HG03097 (cell line): Measurements from ENCODE around the gene ZNF628.
"Not testable (repeated sequence)": the region's sequence is repeated elsewhere in the genome, so short reads cannot be mapped to it uniquely, and the experiment has no call there.

Experiments
- ATAC-seq: cut with Tn5 transposase; IDR thresholded peaks from one replicate; pipeline ENCODE4 v1.9.1; 2021; ENCODE audit not compliant: unreplicated experiment, low FRiP score

The ZNF628 gene

GRCh38 chr19:55493645-55494171, 17.3 kb downstream of the ZNF628 start:
- no peak for ATAC-seq

GRCh38 chr19:55494172-55494761, 17.9 kb downstream of the ZNF628 start:
- ATAC-seq = no peak

GRCh38 chr19:55495646-55496349, 19.4 kb downstream of the ZNF628 start:
- no peak for ATAC-seq

- not testable (repeated sequence) for ATAC-seq
Measured at GRCh38 chr19:55496820-55497219, 20.4 kb downstream of the ZNF628 start.

GRCh38 chr19:55497763-55498162, 21.3 kb downstream of the ZNF628 start:
- ATAC-seq = no peak

DNA sequence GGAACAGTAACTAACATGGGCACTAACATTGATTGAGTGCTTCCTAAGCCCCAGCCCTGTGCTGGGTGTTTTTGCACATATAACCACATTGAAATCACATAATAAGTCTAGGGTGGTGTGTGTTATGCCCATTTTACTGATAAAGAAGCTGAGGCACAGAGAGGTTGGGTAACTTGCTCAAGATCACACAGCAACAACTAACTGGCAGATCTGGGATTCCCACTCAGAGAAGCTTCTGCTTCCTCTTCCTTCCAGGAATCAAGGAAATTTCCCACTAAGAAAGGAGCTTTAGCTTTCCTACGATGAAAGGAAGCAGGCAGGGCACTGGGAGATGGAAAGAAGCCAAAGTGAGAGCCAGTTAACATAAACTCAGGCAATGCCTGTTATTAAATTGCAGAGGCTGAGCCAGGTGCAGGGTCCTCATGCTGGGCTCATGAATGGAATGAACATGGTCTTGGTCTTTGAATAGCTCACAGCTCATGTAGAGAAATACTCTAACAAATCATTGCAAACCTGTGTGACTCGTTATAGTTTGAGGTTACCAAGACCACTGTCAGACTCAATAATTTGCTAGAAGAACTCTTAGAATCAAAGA, 21.9 kb downstream of the ZNF628 start:
- ATAC-seq = no peak

DNA sequence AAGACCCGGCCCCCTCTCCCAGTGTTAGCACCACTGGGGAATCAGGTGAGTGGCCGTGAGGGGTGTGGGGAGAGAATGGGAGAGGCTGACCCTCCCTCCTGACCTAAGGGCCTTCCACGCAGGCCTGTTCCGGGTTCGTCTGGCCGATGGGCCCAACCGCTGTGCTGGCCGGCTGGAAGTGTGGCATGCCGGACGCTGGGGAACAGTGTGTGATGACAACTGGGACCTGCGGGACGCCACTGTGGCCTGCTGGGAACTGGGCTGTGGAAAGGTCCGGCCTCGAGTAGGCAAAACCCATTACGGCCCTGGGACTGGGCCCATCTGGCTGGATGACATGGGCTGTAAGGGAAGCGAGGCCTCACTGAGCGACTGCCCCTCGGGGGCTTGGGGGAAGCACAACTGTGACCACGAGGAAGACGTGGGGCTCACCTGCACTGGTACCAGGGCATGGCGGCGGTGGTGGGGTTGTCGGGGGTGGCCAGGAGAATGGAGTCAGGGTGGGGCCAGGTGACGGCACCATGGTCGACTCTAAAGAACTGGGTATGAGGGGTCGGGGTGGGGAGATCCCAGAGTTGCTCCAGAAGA, 24.0 kb downstream of the ZNF628 start:
- no peak for ATAC-seq

DNA sequence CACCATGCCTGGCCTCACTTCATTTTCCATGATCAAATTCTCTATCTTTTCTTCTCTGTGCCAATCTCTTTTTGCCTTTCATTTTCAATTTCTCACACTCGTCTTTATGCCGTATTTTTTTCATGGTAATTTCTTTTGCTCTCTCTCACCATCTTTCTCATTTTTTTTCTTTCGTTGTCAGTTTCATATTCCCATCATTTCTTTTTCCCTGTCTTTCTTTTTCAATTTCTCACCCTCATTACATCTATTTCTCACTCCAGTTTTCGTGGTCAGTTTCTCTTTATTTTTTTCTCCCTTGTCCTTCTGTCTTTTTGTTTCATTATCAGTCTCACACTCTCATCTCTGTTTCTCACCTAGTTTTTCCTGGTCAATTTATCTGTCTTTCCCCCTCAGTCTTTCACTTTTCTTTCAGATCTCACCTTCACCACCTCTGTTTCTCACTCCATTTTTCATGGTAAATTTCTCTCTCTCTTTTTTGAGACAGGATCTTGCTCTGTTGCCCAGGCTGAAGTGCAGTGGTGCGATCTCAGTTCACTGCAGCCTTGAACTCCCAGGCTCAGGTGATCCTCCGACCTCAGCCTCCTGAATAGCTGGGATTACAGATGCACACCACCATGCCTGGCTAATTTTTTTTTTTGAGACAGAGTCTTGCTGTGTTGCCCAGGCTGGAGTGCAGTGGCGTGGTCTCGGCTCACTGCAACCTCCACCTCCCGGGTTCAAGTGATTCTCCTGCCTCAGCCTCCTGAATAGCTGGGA, 26.0 kb downstream of the ZNF628 start:
- no peak for ATAC-seq

GRCh38 chr19:55503157-55503501, 26.7 kb downstream of the ZNF628 start:
- ATAC-seq = no peak

DNA sequence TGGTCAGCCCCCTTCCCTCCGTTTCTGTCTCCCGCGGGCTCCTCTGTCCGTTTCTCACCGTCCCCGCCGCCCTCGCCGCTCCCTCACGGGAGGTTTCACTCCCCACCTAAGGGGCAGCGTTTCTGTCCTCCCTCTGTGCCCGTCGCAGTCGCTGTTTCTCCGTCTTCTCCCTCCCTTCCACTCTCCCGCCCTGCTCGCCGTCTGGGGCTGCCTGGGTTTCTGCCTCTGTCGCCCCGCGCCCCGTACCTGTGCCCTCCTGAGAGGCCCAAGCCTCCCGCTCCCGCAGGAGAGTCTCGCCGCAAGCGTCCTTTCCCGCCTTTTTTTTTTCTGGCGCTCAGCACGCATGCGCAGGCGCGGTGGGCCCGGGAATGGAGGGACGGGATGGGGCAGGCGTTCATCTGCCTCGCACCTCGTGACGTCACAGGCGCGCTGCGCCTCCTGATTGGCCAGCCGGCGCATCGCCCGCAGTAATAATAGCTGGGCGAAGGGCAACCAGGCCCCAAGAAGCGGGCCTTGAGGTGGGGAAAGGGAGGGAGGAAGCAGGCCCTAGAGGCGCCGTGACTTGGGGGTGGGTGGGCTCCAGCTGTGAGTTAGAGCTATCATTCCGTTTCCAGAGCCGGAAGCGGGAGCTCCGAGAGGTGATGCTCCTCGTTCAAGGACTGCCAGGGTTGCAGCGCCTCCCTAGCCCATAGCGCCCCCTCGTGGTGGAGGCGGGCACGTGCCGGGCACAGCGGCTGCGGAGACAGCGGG, 27.3 kb downstream of the ZNF628 start:
- peak; percentile 85 for ATAC-seq

GRCh38 chr19:55504252-55504603, 27.8 kb downstream of the ZNF628 start:
- peak; percentile 13 for ATAC-seq

DNA sequence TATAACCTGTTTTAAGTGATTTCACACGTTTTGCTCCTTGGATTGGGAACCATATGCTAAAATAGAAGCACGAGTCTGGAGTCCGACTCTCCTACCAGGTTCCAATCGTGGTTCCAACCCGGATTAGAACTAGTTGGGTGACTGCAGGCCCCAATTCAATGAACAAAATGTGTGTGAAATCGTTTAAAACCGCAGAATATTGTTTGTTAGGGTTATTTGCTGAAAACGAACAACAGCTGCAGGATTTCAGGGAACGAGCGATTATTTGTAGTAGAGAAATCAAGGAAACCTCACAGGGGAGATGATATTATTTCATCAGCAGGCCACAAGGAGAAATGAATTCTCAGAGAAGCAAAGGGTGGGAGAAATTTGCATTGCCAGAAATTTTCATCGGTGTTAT, 28.6 kb downstream of the ZNF628 start:
- ATAC-seq = no peak

DNA sequence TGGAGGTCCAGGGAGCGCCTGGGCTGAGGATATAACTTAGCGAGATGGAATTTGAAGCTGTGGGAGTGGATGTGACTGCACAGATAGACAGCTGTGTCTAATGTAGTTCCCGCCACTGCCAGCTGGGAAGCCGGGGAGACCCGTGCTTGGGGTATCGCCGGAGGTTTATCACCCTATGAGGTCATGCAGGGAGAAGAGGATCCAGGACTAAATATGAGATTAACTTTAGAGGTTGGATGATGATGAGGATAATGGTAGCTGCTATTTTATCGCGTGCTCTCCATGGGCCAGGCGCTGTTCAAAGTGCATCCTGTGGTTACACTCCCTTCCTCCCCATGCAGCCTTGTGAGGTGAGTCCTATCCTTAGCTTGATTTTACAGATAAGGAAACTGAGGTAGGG, 31.7 kb downstream of the ZNF628 start:
- ATAC-seq = no peak

GRCh38 chr19:55516878-55517620, 40.6 kb downstream of the ZNF628 start:
- peak; percentile 98 for ATAC-seq

DNA sequence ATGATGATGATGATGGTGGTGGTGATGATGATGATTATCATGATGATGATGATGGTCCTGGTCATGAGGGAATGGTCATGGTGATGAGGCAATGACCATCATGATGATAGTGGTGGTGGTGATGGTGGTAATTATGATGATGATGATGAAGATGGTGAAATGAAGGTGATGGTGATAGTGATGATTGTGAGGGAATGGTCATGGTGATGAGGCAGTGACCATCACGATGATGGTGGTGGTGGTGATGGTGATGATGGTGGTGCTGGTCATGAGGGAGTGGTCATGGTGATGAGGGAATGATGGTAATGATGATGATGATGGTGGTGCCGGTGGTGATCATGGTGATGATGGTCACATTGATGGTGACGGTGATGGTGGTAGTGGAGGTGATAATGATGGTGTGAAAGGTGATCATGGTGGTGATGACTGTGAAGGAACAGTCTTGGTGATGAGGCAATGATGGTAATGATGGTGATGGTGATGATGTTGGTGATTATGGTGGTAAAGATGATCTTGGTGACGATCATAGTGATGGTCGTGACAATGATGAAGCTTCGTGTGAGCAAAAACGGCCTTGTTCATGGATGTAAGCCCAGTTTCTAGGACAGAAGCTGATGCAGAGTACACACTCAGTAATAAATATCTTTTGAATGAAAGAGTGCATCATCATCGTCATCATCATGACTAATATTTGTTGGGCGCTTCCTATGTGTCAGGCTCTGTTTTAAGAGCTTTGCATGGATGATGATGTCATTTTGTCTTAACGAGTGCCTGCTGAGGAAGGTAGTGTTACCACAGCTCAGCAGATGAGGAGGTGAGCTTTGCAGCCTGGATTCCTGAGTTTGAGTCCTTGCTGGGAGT, 43.3 kb downstream of the ZNF628 start:
- no peak for ATAC-seq

DNA sequence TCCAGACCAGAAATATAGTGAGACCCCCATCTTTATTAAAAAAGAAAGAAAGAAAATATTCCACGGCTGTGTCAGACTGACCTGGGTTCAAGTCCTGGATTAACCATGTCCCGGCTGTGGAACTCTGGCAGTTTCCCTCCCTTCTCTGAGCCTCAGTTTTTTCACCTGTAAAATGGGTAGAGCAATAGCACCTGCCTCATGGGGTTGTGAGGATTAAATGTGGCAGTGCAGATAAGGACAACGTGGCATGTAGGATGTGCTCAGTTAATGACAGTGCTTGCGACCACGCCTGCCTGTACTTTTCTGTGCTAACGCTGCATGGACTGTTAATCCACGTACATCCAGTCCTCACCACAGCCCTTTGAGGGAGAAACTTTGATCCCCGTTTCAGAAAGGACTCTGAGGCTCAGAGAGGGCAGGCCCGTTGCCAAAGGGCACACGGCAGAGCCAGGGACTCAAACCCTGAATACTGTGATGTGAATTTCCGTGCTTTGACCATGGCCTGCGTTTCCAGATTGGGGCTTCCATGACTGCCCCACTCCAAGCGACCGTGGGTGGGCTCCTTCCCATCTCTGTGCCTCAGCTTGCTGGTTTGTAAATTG, 44.4 kb downstream of the ZNF628 start:
- ATAC-seq = no peak

DNA sequence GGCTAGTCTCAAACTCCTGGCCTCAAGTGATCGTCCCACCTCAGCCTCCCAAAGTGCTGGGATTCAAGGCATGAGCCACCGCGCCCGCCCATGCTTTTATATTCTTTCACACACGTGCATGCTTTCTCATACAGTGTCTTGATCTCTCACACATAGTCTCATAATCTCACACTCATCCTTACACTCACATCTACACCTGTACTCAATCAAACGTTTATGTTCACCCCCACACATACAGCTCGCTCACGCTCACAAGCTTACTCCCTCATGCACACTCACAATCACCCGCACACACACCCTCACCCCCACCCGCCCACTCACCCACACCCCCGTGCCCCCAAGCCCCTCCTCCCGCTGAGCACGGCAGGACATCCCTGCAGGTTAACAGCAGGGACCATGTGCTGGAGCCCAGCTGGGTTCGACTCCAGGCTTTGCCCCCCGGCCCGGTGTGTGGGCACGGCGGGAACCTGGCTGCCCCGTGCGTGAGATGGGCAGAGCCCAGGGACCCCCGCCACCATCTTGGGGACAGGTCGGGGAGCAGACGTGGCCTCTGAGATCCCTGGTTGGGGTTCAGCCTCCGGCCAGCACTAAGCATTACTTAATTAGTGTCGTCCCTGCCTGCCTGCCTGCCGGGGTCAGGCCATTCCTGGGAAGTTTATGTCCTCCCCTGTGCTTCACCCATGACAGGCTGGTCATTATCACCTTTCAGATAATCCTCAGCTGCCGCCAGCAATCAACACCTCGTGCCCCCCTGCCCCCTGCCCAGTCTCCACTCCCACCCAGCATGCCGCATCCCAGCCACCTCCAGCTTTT, 49.1 kb downstream of the ZNF628 start:
- no peak for ATAC-seq
